NOMO-1 treated with dmso at 0.1 percent for 144 hours (cell line): Measurements from ENCODE around the gene WDR18.

Source experiments
- DNase-seq: peaks from one replicate; lab custom pipeline; 2025; ENCODE audit not compliant: unreplicated experiment; lab: John Stamatoyannopoulos, UW

Gene WDR18

GRCh38 chr19:964116-964520, 20.0 kb upstream of the WDR18 start:
- DNase-seq, result no peak

- no peak for DNase-seq
These were observed 19.1 kb upstream of the WDR18 start for GRCh38 chr19:964761-965694.

DNA sequence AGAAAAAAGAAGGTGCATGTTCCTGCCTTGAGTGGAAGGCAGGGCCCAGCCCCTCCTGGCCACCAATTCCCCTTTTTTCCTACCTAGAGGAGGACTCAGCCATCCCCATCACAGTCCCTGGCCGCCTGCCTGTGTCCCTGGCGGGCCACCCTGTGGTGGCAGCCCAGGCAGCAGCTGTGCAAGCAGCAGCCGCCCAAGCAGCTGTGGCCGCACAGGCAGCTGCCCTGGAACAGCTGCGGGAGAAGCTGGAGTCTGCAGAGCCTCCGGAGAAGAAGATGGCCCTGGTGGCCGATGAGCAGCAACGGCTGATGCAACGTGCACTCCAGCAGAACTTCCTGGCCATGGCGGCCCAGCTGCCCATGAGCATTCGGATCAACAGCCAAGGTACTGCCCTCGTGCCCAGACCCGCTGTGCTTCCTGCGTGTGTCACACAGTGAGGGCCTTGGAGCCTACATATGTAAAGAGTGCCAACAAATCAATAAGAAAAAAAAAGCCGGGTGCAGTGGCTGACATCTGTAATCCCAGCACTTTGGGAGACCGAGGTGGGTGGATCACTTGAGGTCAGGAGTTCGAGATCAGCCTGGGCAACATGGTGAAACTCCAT, 17.6 kb upstream of the WDR18 start:
- DNase-seq, result no peak

GRCh38 chr19:970695-971094, 13.4 kb upstream of the WDR18 start:
- no peak for DNase-seq

DNA sequence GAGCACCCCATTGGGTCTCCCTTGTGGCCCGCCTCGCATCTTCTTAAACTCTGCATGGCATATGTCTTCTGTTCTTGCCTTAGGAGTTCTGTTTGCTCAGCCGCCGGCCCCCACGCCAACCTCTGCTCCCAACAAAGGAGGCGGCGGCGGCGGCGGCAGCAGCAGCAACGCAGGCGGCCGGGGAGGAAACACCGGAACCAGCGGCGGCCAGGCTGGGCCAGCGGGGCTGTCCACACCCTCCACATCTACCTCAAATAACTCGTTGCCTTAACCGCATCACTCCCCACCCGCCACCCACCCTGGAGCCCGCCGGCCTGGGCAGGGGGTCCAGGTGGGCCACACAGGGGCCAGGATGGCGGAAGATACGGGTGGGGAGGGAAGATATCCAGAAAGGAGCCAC, 12.3 kb upstream of the WDR18 start:
- no peak for DNase-seq

GRCh38 chr19:972281-972680, 11.9 kb upstream of the WDR18 start:
- DNase-seq, result no peak

DNA sequence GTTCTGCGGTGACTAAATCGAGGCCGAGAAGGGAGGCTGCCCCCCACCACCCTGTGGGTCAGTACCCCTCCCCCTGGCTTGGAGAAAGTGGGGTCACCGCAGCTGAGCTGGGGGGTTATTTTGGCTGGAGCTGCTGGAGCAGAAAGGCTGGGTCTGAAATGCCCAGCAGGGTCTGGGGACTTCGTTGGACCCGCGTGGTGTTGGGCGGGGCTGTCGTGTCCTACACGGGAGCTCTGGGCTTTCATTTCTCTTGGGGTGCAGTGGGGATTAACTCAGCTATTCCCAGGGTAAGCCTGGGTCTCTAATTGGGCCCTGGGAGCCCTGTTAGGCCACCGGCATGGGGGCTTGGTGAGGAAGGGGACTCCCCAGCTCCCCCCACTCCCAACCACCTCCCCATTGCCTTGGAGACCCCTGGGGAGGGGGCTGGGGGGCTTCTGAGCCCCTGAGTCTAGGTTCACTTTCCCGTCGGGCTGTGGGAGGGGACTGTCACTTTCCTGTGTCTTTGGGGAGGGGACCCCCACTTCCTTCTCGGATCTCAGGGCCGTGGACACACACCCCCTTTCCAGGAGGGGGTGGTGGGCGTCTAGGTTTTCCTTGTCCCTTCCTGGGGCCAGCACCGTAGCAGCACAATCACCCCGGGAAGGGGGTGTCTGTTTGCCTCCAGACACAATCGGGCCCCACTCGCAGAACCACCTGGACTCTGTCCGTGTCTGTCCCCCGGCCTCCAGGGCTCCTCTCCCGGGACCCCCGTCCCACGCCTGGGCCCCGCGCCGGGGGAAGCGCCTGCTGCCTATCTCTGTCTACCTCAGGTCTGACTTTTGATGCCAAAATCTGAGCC, 10.2 kb upstream of the WDR18 start:
- DNase-seq, result no peak

GRCh38 chr19:974564-975257, 9.4 kb upstream of the WDR18 start:
- DNase-seq, result no peak

DNA sequence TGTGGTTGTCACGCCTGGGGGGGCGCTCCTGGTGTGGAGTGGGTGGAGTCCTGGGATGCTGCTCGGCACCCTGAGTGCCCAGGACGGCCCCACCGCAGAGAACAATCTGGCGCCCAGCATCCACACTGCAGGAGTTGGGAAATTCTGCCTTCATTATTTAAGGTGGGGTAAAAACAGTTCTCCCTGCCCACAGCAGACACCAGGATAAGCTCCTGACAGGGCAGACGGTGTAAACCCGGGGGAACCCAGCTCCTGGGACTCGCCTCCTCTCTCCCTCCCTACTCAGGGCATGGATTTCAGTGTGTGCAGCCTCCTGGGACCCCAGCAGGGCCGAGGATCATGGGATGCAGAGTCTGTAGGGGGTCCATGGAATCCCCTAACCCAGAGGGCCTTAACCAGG, 7.7 kb upstream of the WDR18 start:
- DNase-seq, result no peak

GRCh38 chr19:977058-977464, 7.1 kb upstream of the WDR18 start:
- no peak for DNase-seq

- no peak for DNase-seq
These were observed 4.8 kb upstream of the WDR18 start for GRCh38 chr19:979318-979741.

DNA sequence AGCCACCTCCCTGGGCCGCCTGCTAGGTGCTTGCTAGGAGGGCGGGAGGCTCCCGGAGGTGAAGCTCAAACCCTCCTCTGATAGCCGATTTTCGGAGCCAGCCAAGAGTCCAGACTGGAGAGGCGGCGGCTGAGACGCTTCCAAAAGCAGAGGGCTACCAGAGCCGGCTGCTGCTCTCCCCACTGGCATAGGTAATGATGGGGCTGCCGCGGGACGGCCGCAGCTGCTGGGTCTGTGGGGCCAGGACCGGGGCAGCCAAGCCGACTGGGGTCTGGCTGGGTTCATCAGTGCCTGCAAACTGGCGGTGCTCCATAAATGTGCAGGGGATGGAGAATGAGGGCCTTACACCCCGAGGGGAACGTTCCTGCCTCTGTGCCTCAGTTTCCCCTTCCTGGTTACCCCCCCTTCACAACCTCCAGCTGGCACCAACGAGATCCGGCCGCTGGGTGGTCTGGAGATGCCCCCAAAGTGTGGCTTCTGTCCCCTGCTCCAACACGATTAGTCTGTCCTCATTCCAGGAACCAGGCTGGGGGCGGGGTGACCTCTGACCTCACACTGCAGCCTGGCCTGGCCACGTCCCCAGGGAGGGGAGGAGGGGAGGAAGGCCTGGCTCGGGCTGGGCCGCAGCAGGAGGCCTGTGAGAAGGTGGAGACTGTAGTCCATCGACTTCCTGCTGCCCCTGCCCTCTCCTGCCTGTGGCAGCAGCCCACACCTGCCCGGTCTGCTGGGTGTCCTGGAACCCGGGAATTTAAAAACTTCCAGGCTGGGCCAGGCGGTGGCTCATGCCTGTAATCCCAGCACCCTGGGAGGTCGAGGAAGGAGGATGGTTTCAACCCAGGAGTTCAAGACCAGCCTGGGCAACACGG, 3.8 kb upstream of the WDR18 start:
- no peak for DNase-seq

- DNase-seq, result peak; percentile 42
These were observed 1.5 kb upstream of the WDR18 start for GRCh38 chr19:982567-983170.

DNA sequence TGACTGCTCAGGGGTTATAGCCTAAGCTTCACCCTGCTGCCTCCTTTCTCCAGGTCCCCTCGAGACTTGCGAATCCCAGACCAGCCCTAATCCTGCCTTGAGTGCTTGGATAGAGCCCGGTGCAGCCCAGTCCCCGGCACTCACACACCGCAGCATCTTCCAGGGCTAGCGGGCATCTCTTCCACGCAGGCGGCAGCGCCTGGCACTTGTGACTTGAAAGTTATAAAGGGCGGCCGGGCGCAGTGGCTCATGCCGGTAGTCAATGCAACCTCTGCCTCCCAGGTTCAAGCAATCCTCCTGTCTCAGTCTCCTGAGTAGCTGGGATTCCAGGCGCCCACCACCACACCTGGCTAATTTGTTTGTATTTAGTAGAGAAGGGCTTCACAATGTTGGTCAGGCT, 1.9 kb downstream of the WDR18 start:
- DNase-seq, result no peak

GRCh38 chr19:988081-988480, 3.9 kb downstream of the WDR18 start:
- DNase-seq, result no peak

- DNase-seq, result no peak
These were observed 4.4 kb downstream of the WDR18 start for GRCh38 chr19:988510-988909.

- DNase-seq, result no peak
These were observed 5.4 kb downstream of the WDR18 start for GRCh38 chr19:989381-990081.

- no peak for DNase-seq
These were observed 6.0 kb downstream of the WDR18 start for GRCh38 chr19:990119-990571.

- DNase-seq, result no peak
These were observed 6.6 kb downstream of the WDR18 start for GRCh38 chr19:990746-991145.
